SK-N-SH treated with all-trans-retinoic acid at 6 μM for 48 hours (cell line): ENCODE data around the gene WNT9B.

ENCODE experiments used
- ESRRG ChIP-seq: fragments of 250-450 bp; sonication (Bioruptor Pico); IDR thresholded peaks from 2 replicates; pipeline ENCODE4 v1.6.1; 2021; ENCODE audit warnings: mild to moderate bottlenecking
- GLIS3 ChIP-seq: fragments of 250-450 bp; sonication (Bioruptor Pico); IDR thresholded peaks from 2 replicates; pipeline ENCODE4 v1.5.0; 2020; ENCODE audit warnings: mild to moderate bottlenecking, moderate library complexity
- TOX ChIP-seq: fragments of 250-450 bp; sonication (Bioruptor Pico); IDR thresholded peaks from 2 replicates; pipeline ENCODE4 v1.8.0; 2021; ENCODE audit warnings: mild to moderate bottlenecking, moderate library complexity, borderline replicate concordance
- ZFP3 ChIP-seq: fragments of 250-450 bp; sonication (Bioruptor Pico); IDR thresholded peaks from 2 replicates; pipeline ENCODE4 v1.5.0; 2020; ENCODE audit warnings: mild to moderate bottlenecking, moderate library complexity
- TF ChIP-seq, protein P1 (sequence below): fragments of 250-450 bp; sonication (Bioruptor Pico); IDR thresholded peaks from 2 replicates; pipeline ENCODE4 v1.8.0; 2020; ENCODE audit warnings: mild to moderate bottlenecking, moderate library complexity, borderline replicate concordance

DNA sequence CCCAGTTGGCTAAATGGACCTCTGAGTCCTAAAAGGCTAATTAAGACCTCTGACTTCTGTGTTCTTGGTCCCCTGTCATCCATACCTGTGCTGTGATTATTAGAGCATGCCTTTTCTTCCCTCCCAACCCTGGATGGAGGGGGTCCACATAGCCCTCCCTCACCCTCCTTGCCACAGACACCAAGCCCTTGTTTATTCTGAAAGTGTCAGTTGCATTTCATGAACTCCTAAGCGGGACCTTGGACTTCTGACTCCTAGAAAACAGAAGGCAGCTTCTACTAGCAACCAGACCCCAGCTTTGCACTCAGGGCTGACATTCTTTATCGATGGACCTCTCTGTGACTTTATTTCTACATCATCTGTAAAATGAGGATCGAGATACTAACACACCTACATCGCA is 38.1 kb downstream of the WNT9B start:
- TF ChIP-seq, protein P1, sequence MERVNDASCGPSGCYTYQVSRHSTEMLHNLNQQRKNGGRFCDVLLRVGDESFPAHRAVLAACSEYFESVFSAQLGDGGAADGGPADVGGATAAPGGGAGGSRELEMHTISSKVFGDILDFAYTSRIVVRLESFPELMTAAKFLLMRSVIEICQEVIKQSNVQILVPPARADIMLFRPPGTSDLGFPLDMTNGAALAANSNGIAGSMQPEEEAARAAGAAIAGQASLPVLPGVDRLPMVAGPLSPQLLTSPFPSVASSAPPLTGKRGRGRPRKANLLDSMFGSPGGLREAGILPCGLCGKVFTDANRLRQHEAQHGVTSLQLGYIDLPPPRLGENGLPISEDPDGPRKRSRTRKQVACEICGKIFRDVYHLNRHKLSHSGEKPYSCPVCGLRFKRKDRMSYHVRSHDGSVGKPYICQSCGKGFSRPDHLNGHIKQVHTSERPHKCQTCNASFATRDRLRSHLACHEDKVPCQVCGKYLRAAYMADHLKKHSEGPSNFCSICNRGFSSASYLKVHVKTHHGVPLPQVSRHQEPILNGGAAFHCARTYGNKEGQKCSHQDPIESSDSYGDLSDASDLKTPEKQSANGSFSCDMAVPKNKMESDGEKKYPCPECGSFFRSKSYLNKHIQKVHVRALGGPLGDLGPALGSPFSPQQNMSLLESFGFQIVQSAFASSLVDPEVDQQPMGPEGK (CRISPR knock-in tag) = no peak
- TF ChIP-seq GLIS3 (CRISPR knock-in tag) (no peak), ESRRG (no peak), TOX (CRISPR knock-in tag) (no peak), ZFP3 (CRISPR knock-in tag) (no peak)
